ENCODE measurements around the gene KL.

Gene KL

GRCh38 chr13:32983058-32983457 is 33.2 kb upstream of the KL start:
- Histone ChIP-seq H2AFZ (no peak overlapping the region), H3K9me3 (ENCODE audit: control insufficient read depth, low read length) (no peaks in the 10 kb centered on the region), H3K79me2 (no peaks in the 10 kb centered on the region), H3K27me3 (ENCODE audit: control insufficient read depth, insufficient read depth, low read length) (no peaks in the 10 kb centered on the region), H3K4me2 (ENCODE audit: low read length) (no peak overlapping the region), H3K36me3 (ENCODE audit: control insufficient read depth, insufficient read depth, low read length) (no peaks in the 10 kb centered on the region), H3K4me3 (ENCODE audit: low read depth, low read length) (no peak overlapping the region), H3K4me1 (no peaks in the 10 kb centered on the region), H3K9ac (no peak overlapping the region), H3K27ac (no peak overlapping the region)
- TF ChIP-seq, protein P1, sequence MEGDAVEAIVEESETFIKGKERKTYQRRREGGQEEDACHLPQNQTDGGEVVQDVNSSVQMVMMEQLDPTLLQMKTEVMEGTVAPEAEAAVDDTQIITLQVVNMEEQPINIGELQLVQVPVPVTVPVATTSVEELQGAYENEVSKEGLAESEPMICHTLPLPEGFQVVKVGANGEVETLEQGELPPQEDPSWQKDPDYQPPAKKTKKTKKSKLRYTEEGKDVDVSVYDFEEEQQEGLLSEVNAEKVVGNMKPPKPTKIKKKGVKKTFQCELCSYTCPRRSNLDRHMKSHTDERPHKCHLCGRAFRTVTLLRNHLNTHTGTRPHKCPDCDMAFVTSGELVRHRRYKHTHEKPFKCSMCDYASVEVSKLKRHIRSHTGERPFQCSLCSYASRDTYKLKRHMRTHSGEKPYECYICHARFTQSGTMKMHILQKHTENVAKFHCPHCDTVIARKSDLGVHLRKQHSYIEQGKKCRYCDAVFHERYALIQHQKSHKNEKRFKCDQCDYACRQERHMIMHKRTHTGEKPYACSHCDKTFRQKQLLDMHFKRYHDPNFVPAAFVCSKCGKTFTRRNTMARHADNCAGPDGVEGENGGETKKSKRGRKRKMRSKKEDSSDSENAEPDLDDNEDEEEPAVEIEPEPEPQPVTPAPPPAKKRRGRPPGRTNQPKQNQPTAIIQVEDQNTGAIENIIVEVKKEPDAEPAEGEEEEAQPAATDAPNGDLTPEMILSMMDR (IDR thresholded peaks at IDR 0.05) = no peak

- Histone ChIP-seq H3K27me3 (ENCODE audit: control insufficient read depth, insufficient read depth, low read length) (no peaks in the 10 kb centered on the region), H3K9ac (no peak overlapping the region), H2AFZ (no peak overlapping the region), H3K4me2 (ENCODE audit: low read length) (no peak overlapping the region), H3K79me2 (no peaks in the 10 kb centered on the region), H3K4me1 (no peaks in the 10 kb centered on the region), H3K27ac (no peak overlapping the region), H3K4me3 (ENCODE audit: low read depth, low read length) (no peak overlapping the region), H3K36me3 (ENCODE audit: control insufficient read depth, insufficient read depth, low read length) (no peaks in the 10 kb centered on the region), H3K9me3 (ENCODE audit: control insufficient read depth, low read length) (no peaks in the 10 kb centered on the region)
- TF ChIP-seq, protein P1 (IDR thresholded peaks at IDR 0.05) = no peak
Observed at GRCh38 chr13:32984857-32985626, 31.2 kb upstream of the KL start.

DNA sequence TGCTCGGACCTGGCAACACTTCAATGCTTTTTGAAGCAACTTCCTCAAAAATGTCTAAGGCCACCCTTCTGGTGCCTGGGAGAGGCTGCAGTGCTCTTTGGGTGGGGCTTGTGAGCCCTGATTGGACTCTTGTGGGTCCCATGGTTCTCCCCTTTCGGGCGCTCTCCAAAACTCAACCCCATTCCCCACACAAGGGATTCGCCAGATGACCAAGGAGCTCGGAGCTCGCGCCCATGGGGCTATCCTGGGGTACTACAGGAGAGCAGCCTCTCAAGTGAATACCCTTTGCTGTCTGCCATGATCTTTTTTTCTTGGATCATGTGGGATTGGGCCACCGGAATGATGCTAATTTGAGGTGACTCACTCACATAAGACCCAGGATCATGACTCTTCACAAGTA is 29.7 kb upstream of the KL start:
- Histone ChIP-seq H2AFZ (no peak overlapping the region), H3K27me3 (ENCODE audit: control insufficient read depth, insufficient read depth, low read length) (no peaks in the 10 kb centered on the region), H3K27ac (no peak overlapping the region), H3K9ac (no peak overlapping the region), H3K9me3 (ENCODE audit: control insufficient read depth, low read length) (no peaks in the 10 kb centered on the region), H3K4me2 (ENCODE audit: low read length) (no peak overlapping the region), H3K4me3 (ENCODE audit: low read depth, low read length) (no peak overlapping the region), H3K79me2 (no peaks in the 10 kb centered on the region), H3K36me3 (ENCODE audit: control insufficient read depth, insufficient read depth, low read length) (no peaks in the 10 kb centered on the region), H3K4me1 (no peaks in the 10 kb centered on the region)
- TF ChIP-seq, protein P1 (IDR thresholded peaks at IDR 0.05) = no peak

- no peaks in the 10 kb centered on the region for H3K27me3 ChIP-seq (ENCODE audit: control insufficient read depth, insufficient read depth, low read length)
- TF ChIP-seq, protein P1 (IDR thresholded peaks at IDR 0.05) = no peak
- H3K36me3 ChIP-seq (ENCODE audit: control insufficient read depth, insufficient read depth, low read length) = no peaks in the 10 kb centered on the region
- no peak overlapping the region for H3K4me2 ChIP-seq (ENCODE audit: low read length)
- no peak overlapping the region for H3K4me3 ChIP-seq (ENCODE audit: low read depth, low read length)
- no peaks in the 10 kb centered on the region for H3K79me2 ChIP-seq
- no peaks in the 10 kb centered on the region for H3K9me3 ChIP-seq (ENCODE audit: control insufficient read depth, low read length)
- H3K27ac ChIP-seq = no peak overlapping the region
- no peak overlapping the region for H2AFZ ChIP-seq
- H3K9ac ChIP-seq = no peak overlapping the region
- H3K4me1 ChIP-seq = no peaks in the 10 kb centered on the region
Observed at GRCh38 chr13:32987462-32987861, 28.8 kb upstream of the KL start.
